Fibroblast of villous mesenchyme (primary cell): ENCODE data around the gene ERF. TPM values are rescaled to one million over a fixed set of nuclear protein-coding genes. Genes with fewer than 3 reads are reported as not detected.
A peak's percentile ranks its signal among the peaks of the same experiment; 100 is the strongest.

ENCODE experiments used
- DNase-seq: peaks from one replicate; pipeline ENCODE4 v3.0.0-alpha.2; 2010; ENCODE audit warnings: low read depth
- H3K4me3 ChIP-seq: 2 replicates; pipeline ENCODE4 v1.5.1; 2011; ENCODE audit warnings: low read depth, mild to moderate bottlenecking, low read length
- total RNA-seq: library from RNA; depleted of rRNA; stranded (reverse); fragments of >200 nt; gene quantifications from 2 replicates; pipeline ENCODE4 v1.2.3, GENCODE V29; 2012
- TF ChIP-seq, protein P1 (sequence below): IDR thresholded peaks from 2 replicates; pipeline ENCODE4 v1.5.1; 2012; ENCODE audit warnings: low read depth, mild to moderate bottlenecking, low read length; ENCODE audit not compliant: insufficient read depth

The ERF gene
- total RNA-seq, 1 donor, result 27.6 TPM

DNA sequence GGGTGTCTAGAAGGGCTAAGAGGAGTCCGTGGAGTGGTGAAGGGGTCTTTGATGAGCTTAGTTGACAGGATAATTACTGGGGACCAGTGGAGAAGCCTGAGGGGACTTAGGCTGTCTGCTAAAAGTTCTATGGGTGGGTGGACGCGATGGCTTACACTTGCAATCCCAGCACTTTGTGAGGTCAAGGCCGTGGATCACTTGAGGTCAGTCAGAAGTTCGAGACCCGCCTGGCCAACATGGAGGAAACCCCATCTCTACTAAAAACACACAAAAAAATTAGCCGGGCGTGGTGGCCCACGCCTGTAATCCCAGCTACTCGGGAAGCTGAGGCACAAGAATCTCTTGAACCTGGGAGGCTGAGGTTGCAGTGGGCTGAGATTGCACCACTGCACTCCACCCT lies 9.7 kb downstream of the ERF start:
- TF ChIP-seq, protein P1, sequence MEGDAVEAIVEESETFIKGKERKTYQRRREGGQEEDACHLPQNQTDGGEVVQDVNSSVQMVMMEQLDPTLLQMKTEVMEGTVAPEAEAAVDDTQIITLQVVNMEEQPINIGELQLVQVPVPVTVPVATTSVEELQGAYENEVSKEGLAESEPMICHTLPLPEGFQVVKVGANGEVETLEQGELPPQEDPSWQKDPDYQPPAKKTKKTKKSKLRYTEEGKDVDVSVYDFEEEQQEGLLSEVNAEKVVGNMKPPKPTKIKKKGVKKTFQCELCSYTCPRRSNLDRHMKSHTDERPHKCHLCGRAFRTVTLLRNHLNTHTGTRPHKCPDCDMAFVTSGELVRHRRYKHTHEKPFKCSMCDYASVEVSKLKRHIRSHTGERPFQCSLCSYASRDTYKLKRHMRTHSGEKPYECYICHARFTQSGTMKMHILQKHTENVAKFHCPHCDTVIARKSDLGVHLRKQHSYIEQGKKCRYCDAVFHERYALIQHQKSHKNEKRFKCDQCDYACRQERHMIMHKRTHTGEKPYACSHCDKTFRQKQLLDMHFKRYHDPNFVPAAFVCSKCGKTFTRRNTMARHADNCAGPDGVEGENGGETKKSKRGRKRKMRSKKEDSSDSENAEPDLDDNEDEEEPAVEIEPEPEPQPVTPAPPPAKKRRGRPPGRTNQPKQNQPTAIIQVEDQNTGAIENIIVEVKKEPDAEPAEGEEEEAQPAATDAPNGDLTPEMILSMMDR, result no peak
- no peak overlapping the region for H3K4me3 ChIP-seq
- no peak for DNase-seq

DNA sequence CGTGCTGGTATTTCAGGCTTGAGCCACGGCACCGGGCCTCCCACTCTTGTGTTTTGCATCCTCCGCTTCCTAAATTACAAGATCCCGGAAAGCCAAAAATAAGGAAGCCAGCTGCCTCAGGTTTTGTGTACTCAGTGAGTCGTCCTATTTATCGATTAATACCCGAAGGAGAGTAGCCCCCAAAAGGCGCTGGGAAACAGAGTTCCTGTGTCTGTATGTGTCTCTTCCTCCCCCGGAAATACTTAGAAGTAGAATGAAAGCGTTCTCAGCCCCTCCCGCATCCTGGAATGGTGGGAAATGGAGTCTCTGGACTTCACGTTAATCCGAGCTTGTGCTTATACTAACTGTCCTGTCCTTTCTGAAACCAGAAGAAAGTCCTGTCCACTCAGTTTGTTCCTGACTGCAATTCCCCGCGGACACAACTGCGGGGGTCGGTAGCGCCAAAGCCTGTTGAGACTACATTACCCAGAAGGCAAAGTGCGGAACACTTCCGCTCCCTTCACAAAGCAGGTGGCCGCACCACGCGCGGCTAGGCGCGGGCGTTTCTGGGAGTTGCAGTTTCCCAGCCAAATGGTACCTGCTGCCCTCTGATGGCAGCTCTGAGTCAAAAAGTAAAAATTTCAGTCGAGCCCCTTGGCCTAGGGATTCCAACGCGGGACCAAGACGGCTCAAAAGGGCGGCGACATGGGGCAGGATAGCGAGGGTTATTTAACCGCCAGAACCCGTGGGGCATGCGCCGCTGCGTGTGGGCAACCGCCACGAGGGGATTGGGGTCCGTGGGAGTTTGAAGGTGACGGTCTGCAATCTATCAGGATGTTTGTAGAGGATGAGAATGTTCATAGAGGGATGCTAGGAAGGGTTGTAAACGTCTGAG lies 10.3 kb downstream of the ERF start:
- TF ChIP-seq, protein P1, result peak; percentile 59
- peak overlapping the region; percentile 81 for H3K4me3 ChIP-seq
- DNase-seq, result peak; percentile 95

DNA sequence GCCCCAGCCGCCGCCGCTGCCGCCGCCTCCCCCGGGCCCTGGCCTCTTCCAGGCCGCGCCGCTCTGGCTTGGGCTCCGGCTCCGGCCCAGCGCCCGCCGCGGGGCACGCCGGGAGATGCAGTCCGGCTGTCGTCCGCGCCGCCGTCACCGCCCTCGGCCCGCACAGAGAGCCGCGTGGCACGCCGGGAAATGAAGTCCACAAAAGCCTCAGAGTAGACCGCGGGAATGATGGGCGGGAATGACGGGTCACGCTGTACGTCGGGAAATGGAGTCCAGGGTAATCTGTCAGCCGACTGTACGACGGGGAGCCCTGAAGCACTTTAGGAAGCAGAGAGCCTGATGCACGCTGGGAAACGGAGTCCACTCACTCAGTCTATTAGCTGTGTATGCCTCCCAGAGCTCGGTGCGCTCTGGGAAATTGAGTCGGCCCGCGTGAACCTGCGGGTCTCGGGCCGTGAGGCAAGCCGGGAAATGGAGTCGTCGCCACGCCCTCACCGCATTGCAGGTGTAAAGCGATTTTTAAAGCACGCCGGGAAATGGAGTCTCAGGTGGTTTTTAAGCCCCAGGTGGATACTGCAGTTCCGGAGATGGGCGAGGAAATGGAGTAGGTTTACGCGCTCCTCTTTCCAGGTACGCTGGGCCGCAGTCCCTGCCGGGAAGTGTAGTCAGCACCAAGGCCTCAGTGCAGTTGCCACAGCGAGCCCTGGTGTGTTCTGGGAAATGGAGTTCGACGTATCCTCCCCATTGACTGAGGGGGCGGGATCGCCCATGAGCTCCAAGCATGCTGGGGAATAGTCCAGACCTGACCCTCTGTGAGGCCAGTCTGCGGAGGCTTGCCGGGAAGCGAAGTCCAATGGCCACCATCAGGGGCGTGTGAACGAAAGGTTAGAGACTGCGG lies 12.2 kb downstream of the ERF start, which contains the start of gene GSK3A:
Gene GSK3A, minus strand, starts transcription at position 91 of the 898 bp plus-strand sequence. CDS start 137 bp downstream, outside the sequence.
- peak within 1 kb of the TSS; percentile 90 for H3K4me3 ChIP-seq
- TF ChIP-seq, protein P1, result no peak
- DNase-seq, result peak; percentile 99

DNA sequence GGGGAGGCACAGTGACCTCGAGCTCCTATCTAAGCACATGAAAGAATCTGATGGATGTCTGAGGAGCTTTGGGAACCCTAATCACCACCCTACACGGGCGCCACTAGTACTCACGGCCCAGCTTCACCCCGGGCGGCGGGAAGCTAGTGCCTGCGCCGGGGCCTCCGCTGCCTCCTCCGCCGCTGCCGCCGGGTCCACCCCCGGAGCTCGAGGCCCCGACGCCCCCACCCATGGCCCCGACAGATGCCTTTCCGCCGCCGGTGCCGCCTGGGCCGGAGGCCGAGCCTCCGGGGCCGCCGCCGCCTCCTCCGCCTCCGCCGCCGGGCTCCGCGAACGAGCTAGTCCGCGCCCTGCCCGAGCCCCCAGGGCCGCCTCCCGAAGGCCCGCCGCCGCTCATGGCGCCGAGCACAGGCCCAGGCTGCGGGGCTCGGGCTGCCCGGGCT lies 12.8 kb downstream of the ERF start:
- no peak for DNase-seq
- peak overlapping the region; percentile 90 for H3K4me3 ChIP-seq
- TF ChIP-seq, protein P1, result no peak

DNA sequence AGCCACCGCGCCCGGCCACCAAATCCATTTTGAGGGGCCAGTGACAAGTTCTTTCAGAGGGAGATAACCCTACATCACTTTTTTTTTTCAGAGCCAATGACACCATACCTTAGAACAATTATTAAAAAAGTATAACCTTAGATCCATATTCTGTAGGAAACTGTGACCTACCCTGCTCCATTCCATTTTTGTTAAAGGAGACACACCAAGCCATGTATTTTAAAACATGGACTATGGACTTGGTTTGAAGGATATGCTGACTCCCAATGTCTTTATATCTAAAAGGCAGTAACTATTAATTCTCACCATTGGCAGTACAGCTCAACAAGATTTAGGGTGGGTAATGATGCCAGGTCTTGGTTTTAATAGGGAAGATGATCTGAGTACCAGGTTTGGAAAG lies 13.6 kb downstream of the ERF start:
- peak overlapping the region; percentile 90 for H3K4me3 ChIP-seq
- DNase-seq, result no peak
- TF ChIP-seq, protein P1, result no peak

DNA sequence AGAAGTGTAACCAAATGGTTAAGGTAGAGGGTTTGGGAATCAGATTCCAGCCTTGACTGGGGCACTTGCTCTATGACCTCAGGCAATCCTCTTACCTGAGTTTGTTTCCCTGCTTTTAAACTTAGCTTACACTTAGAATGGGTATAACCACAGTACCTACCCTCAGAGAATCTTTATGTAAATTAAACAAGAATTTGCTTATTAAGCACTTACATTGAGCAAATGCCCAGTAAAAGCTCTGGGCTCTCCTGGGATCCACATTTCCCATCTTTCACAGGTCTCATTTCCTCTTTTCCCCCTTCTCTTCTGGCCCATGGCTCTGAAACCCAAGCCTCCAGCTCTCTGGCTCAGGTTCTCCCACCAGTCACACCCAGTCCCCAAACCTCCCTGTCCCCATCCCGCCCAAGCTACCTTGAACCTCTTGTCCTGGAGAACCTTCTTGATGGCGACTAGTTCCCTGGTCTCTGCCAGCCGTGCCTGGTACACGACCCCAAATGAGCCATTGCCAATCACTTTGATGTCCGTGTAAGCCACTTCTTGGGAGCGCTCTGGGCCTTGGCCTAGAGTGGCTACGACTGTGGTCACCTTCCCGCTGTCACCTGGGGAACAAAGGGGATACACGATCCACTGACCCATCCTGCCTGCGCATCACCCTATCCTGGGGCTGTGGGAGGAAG lies 15.2 kb downstream of the ERF start:
- no peak for DNase-seq
- no peak overlapping the region for H3K4me3 ChIP-seq
- TF ChIP-seq, protein P1, result no peak
